WTC11 (cell line): ENCODE measurements around the gene TTLL5. TPM values are rescaled to one million over a fixed set of nuclear protein-coding genes. Genes with fewer than 3 reads are reported as not detected.

ENCODE experiments used
- ATAC-seq: fragments of 200-7000 bp; cut with Tn5 transposase; 2 replicates; pipeline ENCODE4 v1.10.0; 2021; ENCODE audit warnings: mild to moderate bottlenecking, moderate library complexity
- CTCF ChIA-PET: fragments of 300-600 bp; sonication (Branson Sonifier 250); formaldehyde crosslinking; loops from one replicate; lab custom pipeline; 2021; ENCODE audit warnings: antibody characterized with exemption; lab: Charles Lee
- POLR2A ChIA-PET: fragments of 350-600 bp; sonication (Branson Sonifier 250); formaldehyde crosslinking; loops from one replicate; lab custom pipeline; 2021; ENCODE audit warnings: antibody characterized with exemption; lab: Charles Lee
- DNase-seq: peaks from one replicate; pipeline ENCODE4 v3.0.0; 2021; ENCODE audit warnings: low spot score
- H3K27ac Mint-ChIP-seq: 2 replicates; pipeline ENCODE4 v1.8.0; 2021; ENCODE audit warnings: mixed read lengths
- H3K27me3 Mint-ChIP-seq: 2 replicates; pipeline ENCODE4 v1.8.0; 2021; ENCODE audit warnings: low read depth, mild to moderate bottlenecking, moderate library complexity, mixed read lengths
- H3K36me3 Mint-ChIP-seq: 2 replicates; pipeline ENCODE4 v1.8.0; 2021; ENCODE audit warnings: mixed read lengths
- H3K4me1 Mint-ChIP-seq: 2 replicates; pipeline ENCODE4 v1.8.0; 2022; ENCODE audit warnings: mixed read lengths
- H3K4me3 Mint-ChIP-seq: 2 replicates; pipeline ENCODE4 v1.8.0; 2021; ENCODE audit warnings: mild to moderate bottlenecking, moderate library complexity, mixed read lengths
- H3K9me3 Mint-ChIP-seq: 2 replicates; pipeline ENCODE4 v1.8.0; 2021; ENCODE audit warnings: mixed read lengths
- ELF4 ChIP-seq: sonication (generic); formaldehyde crosslinking; IDR thresholded peaks from 2 replicates; pipeline ENCODE4 v1.8.1; 2022; ENCODE audit warnings: low read depth, mild to moderate bottlenecking, moderate library complexity, missing genetic modification reagents
- MYBL2 ChIP-seq: sonication (generic); formaldehyde crosslinking; IDR thresholded peaks from 2 replicates; pipeline ENCODE4 v1.8.1; 2023; ENCODE audit warnings: mild to moderate bottlenecking, moderate library complexity, missing genetic modification reagents
- NFE2L1 ChIP-seq: sonication (generic); formaldehyde crosslinking; IDR thresholded peaks from 2 replicates; pipeline ENCODE4 v1.8.1; 2023; ENCODE audit warnings: missing genetic modification reagents
- NFYB ChIP-seq: sonication (generic); formaldehyde crosslinking; conservative IDR thresholded peaks from 2 replicates; pipeline ENCODE4 v1.8.0; 2022; ENCODE audit warnings: low read depth, missing genetic modification reagents
- NR3C1 ChIP-seq: sonication (generic); formaldehyde crosslinking; conservative IDR thresholded peaks from 2 replicates; pipeline ENCODE4 v1.8.1; 2023; ENCODE audit warnings: low read depth, mild to moderate bottlenecking, missing genetic modification reagents
- OVOL2 ChIP-seq: fragments of 250-450 bp; sonication (Bioruptor Pico); IDR thresholded peaks from 2 replicates; pipeline ENCODE4 v1.9.0; 2021; ENCODE audit warnings: mild to moderate bottlenecking, borderline replicate concordance
- PRRX2 ChIP-seq: fragments of 250-450 bp; sonication (Bioruptor Pico); IDR thresholded peaks from 2 replicates; pipeline ENCODE4 v1.8.0; 2021; ENCODE audit warnings: mild to moderate bottlenecking
- TEAD1 ChIP-seq: sonication (generic); formaldehyde crosslinking; IDR thresholded peaks from 2 replicates; pipeline ENCODE4 v1.8.0; 2022; ENCODE audit warnings: mild to moderate bottlenecking, missing genetic modification reagents
- TP53 ChIP-seq: sonication (generic); formaldehyde crosslinking; IDR thresholded peaks from 2 replicates; pipeline ENCODE4 v1.8.1; 2023; ENCODE audit warnings: mild to moderate bottlenecking, missing genetic modification reagents
- ZNF396 ChIP-seq: fragments of 250-450 bp; sonication (Bioruptor Pico); IDR thresholded peaks from 2 replicates; pipeline ENCODE4 v1.8.0; 2021; ENCODE audit warnings: mild to moderate bottlenecking, moderate library complexity, borderline replicate concordance
- total RNA-seq: library from RNA; stranded (reverse); gene quantifications from 3 replicates; pipeline ENCODE4 v1.2.3, GENCODE V29; 2021
- TF ChIP-seq, protein P1 (sequence below): sonication (generic); formaldehyde crosslinking; IDR thresholded peaks from 2 replicates; pipeline ENCODE4 v1.8.0; 2022; ENCODE audit warnings: mild to moderate bottlenecking, missing genetic modification reagents
- TF ChIP-seq, protein P2 (sequence below): sonication (generic); formaldehyde crosslinking; IDR thresholded peaks from 2 replicates; pipeline ENCODE4 v1.8.1; 2022; ENCODE audit warnings: low read depth, mild to moderate bottlenecking, moderate library complexity, missing genetic modification reagents, borderline replicate concordance
- TF ChIP-seq, protein P3 (sequence below): sonication (generic); formaldehyde crosslinking; IDR thresholded peaks from 2 replicates; pipeline ENCODE4 v1.8.0; 2022; ENCODE audit warnings: mild to moderate bottlenecking, missing genetic modification reagents
- TF ChIP-seq, protein P4 (sequence below): fragments of 200-600 bp; IDR thresholded peaks from 2 replicates; pipeline ENCODE4 v1.8.0; 2022; ENCODE audit warnings: antibody characterized with exemption
- TF ChIP-seq, protein P5 (sequence below): fragments of 250-450 bp; sonication (Bioruptor Pico); IDR thresholded peaks from 2 replicates; pipeline ENCODE4 v1.9.0; 2021; ENCODE audit warnings: moderate library complexity, mild to moderate bottlenecking, inconsistent platforms, borderline replicate concordance
- TF ChIP-seq, protein P6 (sequence below): fragments of 250-450 bp; sonication (Bioruptor Pico); IDR thresholded peaks from 2 replicates; pipeline ENCODE4 v2.1.2; 2022; ENCODE audit warnings: mild to moderate bottlenecking, moderate library complexity
- TF ChIP-seq, protein P7 (sequence below): sonication (generic); formaldehyde crosslinking; IDR thresholded peaks from 2 replicates; pipeline ENCODE4 v1.8.0; 2022; ENCODE audit warnings: mild to moderate bottlenecking, missing genetic modification reagents
- TF ChIP-seq, protein P8 (sequence below): sonication (generic); formaldehyde crosslinking; IDR thresholded peaks from 2 replicates; pipeline ENCODE4 v1.8.1; 2023; ENCODE audit warnings: mild to moderate bottlenecking, missing genetic modification reagents

The TTLL5 gene
- total RNA-seq, 1 experiment from 2014 or later = 39.6 TPM

DNA sequence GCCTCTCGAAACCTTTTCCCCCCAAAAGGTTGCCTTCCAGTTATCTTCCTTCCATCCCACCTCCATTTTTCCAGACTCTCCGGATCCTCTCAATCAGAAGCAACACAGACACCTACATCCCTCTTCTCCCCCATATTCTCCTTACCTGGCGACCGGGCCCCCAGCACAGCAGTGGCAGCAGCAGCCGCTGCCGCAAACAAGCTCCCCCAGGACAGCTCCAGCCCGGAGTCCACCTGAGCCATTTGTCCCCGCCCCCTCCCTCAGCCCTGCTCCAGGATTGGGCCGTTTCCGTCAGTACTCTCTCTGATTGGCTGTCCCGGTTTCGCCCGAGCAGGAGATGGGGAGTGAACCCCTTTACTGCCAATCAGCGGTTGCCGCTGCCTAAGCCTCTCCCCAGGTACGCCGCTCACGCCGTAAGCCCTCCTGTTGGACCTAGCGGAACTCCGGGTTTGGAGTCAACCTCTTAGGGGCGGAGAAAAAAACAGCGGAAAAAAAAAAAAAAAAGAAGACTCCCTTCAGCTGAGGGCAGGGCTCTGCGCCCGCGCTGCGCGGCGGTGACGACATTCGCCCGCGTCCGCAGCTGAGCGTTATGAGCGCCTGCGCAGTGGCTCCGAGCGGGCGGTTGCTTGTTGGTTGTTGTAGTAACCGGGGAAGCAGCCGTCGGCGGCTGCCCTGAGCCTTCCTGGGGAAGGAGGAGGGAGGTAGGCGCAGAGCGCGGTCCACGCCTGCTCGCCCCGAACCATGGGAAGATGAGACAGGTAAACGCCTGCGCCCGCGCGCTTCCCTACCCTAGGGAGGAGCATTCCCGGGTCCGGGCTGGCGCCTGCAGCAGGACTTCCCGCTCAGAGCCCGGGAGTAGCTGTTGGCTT is at the start of gene TTLL5, which contains the start of gene ERG28 (continued):
- TF ChIP-seq, protein P1, sequence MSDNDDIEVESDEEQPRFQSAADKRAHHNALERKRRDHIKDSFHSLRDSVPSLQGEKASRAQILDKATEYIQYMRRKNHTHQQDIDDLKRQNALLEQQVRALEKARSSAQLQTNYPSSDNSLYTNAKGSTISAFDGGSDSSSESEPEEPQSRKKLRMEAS (CRISPR knock-in tag) = peak; percentile 85
- peak; percentile 54; the same call in 1 of the 2 replicates for TF ChIP-seq NFE2L1
- TF ChIP-seq MYBL2 (CRISPR knock-in tag) = peak; percentile 54; the same call in 1 of the 2 replicates
- 0 out of 2 replicates have a peak, but pooled peaks have one; percentile 70 for TF ChIP-seq TEAD1 (CRISPR knock-in tag)
- TF ChIP-seq NFYB (CRISPR knock-in tag) = peak; percentile 92

DNA sequence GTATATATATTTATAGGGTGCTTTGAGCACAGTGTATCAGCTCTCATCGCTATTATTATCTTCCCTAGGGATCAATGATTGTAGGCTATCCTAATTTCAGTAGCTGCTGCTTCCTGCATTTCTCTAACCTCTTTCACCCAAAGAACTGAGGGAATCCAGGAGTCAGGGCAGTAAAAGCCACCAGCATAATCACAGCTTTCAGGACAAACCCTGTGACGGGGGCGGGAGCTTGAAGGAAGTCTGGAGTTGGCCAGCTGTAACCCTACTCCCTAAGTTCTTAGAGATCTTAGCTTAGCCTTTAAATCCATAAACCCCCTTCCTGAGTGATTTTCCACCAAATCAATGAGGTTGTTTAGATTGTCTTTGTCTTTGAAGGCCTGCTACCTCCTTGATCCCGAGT is 48.9 kb upstream of the TTLL5 start:
- CTCF ChIA-PET = interaction anchor here (1.1 to 1.7 kb wide), 2 partner anchors 34 to 42 kb away, joined by 6 to 7 read pairs; partner anchors contain the start of gene FLVCR2
- peaks cover 6% of the 10 kb centered on the region for H3K9me3 Mint-ChIP-seq

DNA sequence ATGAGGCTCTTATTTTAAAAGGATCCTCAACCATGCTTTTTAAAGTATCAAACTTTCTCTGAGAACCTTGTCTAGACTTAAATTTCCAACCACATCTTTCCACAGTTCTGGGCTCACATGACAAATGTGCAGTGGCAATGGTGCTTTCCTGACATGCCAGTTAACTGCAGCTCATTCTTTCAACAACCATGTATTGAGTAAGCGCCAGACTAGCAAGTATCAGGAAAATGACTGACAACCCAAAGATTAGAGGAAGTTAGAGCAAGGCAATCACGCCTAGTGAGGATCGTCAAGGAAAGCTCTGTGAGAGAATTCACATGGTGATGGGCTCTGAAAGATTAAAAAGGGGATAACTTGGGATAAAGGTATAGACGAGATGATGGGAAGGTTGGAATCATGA is 46.9 kb upstream of the TTLL5 start:
- ATAC-seq (no peak), DNase-seq (no peak)
- ChIA-PET POLR2A (no interaction called here), CTCF (no interaction called here)
- no peak for TF ChIP-seq NFYB (CRISPR knock-in tag)
- Mint-ChIP-seq H3K4me1 (no peaks in the 10 kb centered on the region), H3K27me3 (no peaks in the 10 kb centered on the region; the same call in 1 of the 2 replicates), H3K27ac (no peak overlapping the region), H3K36me3 (no peaks in the 10 kb centered on the region), H3K9me3 (peaks cover 6% of the 10 kb centered on the region), H3K4me3 (no peak overlapping the region)

More for the DNA sequence above, 48.9 kb upstream of the TTLL5 start:
- H3K4me3 Mint-ChIP-seq = no peak overlapping the region
- no peaks in the 10 kb centered on the region for H3K36me3 Mint-ChIP-seq
- ATAC-seq (no peak), DNase-seq (no peak)
- POLR2A ChIA-PET = no interaction called here
- no peaks in the 10 kb centered on the region for H3K4me1 Mint-ChIP-seq
- H3K27ac Mint-ChIP-seq = no peak overlapping the region
- TF ChIP-seq, protein P2, sequence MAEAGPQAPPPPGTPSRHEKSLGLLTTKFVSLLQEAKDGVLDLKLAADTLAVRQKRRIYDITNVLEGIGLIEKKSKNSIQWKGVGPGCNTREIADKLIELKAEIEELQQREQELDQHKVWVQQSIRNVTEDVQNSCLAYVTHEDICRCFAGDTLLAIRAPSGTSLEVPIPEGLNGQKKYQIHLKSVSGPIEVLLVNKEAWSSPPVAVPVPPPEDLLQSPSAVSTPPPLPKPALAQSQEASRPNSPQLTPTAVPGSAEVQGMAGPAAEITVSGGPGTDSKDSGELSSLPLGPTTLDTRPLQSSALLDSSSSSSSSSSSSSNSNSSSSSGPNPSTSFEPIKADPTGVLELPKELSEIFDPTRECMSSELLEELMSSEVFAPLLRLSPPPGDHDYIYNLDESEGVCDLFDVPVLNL (CRISPR knock-in tag) = no peak
- TF ChIP-seq, protein P3, sequence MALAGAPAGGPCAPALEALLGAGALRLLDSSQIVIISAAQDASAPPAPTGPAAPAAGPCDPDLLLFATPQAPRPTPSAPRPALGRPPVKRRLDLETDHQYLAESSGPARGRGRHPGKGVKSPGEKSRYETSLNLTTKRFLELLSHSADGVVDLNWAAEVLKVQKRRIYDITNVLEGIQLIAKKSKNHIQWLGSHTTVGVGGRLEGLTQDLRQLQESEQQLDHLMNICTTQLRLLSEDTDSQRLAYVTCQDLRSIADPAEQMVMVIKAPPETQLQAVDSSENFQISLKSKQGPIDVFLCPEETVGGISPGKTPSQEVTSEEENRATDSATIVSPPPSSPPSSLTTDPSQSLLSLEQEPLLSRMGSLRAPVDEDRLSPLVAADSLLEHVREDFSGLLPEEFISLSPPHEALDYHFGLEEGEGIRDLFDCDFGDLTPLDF (CRISPR knock-in tag) = no peak
- no peak for TF ChIP-seq NR3C1 (CRISPR knock-in tag)
- no peak for TF ChIP-seq PRRX2 (CRISPR knock-in tag)
- no peak for TF ChIP-seq ELF4 (CRISPR knock-in tag)
- H3K27me3 Mint-ChIP-seq = no peaks in the 10 kb centered on the region; the same call in 1 of the 2 replicates

DNA sequence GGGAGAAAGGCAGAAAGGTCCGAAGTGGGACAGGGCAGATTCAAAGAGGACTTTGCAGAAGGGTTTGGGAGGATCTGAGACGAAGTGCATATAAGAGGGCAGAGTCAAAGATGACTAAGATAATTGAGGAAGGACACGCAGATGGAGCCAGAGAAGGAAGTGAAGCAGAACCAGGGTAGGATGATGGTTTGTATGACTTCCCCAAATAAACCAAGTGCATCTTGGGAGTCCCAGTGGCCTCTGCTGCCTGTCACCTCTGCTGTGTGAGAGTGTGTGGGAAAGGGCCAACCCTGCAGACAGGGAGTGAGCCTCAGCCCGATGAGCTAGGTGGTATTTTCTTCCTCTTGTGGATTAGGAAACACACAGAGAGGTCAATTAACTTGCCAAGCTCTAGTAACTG is 45.8 kb upstream of the TTLL5 start:
- no peak for ATAC-seq
- H3K27me3 Mint-ChIP-seq = no peaks in the 10 kb centered on the region; the same call in 1 of the 2 replicates
- H3K27ac Mint-ChIP-seq = no peak overlapping the region
- ChIA-PET CTCF (no interaction called here), POLR2A (no interaction called here)
- H3K36me3 Mint-ChIP-seq = no peaks in the 10 kb centered on the region
- no peak overlapping the region for H3K4me3 Mint-ChIP-seq
- no peak for DNase-seq
- peaks cover 6% of the 10 kb centered on the region for H3K9me3 Mint-ChIP-seq
- no peaks in the 10 kb centered on the region for H3K4me1 Mint-ChIP-seq
- TF ChIP-seq ZNF396 (no peak), TP53 (no peak), OVOL2 (CRISPR knock-in tag) (no peak)
- TF ChIP-seq, protein P4, sequence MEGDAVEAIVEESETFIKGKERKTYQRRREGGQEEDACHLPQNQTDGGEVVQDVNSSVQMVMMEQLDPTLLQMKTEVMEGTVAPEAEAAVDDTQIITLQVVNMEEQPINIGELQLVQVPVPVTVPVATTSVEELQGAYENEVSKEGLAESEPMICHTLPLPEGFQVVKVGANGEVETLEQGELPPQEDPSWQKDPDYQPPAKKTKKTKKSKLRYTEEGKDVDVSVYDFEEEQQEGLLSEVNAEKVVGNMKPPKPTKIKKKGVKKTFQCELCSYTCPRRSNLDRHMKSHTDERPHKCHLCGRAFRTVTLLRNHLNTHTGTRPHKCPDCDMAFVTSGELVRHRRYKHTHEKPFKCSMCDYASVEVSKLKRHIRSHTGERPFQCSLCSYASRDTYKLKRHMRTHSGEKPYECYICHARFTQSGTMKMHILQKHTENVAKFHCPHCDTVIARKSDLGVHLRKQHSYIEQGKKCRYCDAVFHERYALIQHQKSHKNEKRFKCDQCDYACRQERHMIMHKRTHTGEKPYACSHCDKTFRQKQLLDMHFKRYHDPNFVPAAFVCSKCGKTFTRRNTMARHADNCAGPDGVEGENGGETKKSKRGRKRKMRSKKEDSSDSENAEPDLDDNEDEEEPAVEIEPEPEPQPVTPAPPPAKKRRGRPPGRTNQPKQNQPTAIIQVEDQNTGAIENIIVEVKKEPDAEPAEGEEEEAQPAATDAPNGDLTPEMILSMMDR = no peak
- TF ChIP-seq, protein P5, sequence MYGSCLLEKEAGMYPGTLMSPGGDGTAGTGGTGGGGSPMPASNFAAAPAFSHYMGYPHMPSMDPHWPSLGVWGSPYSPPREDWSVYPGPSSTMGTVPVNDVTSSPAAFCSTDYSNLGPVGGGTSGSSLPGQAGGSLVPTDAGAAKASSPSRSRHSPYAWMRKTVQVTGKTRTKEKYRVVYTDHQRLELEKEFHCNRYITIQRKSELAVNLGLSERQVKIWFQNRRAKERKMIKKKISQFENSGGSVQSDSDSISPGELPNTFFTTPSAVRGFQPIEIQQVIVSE (CRISPR knock-in tag) = no peak
- TF ChIP-seq, protein P2 (CRISPR knock-in tag) = no peak
- TF ChIP-seq, protein P6, sequence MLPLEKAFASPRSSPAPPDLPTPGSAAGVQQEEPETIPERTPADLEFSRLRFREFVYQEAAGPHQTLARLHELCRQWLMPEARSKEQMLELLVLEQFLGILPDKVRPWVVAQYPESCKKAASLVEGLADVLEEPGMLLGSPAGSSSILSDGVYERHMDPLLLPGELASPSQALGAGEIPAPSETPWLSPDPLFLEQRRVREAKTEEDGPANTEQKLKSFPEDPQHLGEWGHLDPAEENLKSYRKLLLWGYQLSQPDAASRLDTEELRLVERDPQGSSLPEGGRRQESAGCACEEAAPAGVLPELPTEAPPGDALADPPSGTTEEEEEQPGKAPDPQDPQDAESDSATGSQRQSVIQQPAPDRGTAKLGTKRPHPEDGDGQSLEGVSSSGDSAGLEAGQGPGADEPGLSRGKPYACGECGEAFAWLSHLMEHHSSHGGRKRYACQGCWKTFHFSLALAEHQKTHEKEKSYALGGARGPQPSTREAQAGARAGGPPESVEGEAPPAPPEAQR (CRISPR knock-in tag) = no peak
- TF ChIP-seq, protein P7, sequence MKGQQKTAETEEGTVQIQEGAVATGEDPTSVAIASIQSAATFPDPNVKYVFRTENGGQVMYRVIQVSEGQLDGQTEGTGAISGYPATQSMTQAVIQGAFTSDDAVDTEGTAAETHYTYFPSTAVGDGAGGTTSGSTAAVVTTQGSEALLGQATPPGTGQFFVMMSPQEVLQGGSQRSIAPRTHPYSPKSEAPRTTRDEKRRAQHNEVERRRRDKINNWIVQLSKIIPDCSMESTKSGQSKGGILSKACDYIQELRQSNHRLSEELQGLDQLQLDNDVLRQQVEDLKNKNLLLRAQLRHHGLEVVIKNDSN = no peak
- TF ChIP-seq, protein P8, sequence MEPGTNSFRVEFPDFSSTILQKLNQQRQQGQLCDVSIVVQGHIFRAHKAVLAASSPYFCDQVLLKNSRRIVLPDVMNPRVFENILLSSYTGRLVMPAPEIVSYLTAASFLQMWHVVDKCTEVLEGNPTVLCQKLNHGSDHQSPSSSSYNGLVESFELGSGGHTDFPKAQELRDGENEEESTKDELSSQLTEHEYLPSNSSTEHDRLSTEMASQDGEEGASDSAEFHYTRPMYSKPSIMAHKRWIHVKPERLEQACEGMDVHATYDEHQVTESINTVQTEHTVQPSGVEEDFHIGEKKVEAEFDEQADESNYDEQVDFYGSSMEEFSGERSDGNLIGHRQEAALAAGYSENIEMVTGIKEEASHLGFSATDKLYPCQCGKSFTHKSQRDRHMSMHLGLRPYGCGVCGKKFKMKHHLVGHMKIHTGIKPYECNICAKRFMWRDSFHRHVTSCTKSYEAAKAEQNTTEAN (CRISPR knock-in tag) = no peak
